Ishikawa (cell line): ENCODE data around the gene ANKRD44.

Experiments
- CEBPB ChIP-seq: IDR thresholded peaks from 2 replicates; pipeline ENCODE4 v1.6.1; 2012
- EGR1 ChIP-seq: IDR thresholded peaks from 2 replicates; pipeline ENCODE4 v1.6.1; 2012
- EP300 ChIP-seq: IDR thresholded peaks from 2 replicates; pipeline ENCODE4 v1.6.1; 2012; ENCODE audit warnings: borderline replicate concordance
- MAX ChIP-seq: IDR thresholded peaks from 2 replicates; pipeline ENCODE4 v1.6.1; 2012
- RAD21 ChIP-seq: IDR thresholded peaks from 2 replicates; pipeline ENCODE4 v1.6.1; 2012; ENCODE audit warnings: low read depth
- REST ChIP-seq: IDR thresholded peaks from 2 replicates; pipeline ENCODE4 v1.6.1; 2012; ENCODE audit warnings: low read depth, mild to moderate bottlenecking
- TAF1 ChIP-seq: IDR thresholded peaks from 2 replicates; pipeline ENCODE4 v1.6.1; 2012; ENCODE audit warnings: low read depth, mild to moderate bottlenecking
- TCF12 ChIP-seq: IDR thresholded peaks from 2 replicates; pipeline ENCODE4 v1.6.1; 2012; ENCODE audit warnings: low read depth
- USF1 ChIP-seq: IDR thresholded peaks from 2 replicates; pipeline ENCODE4 v1.6.1; 2012
- YY1 ChIP-seq: IDR thresholded peaks from 2 replicates; pipeline ENCODE4 v1.6.1; 2012; ENCODE audit warnings: low read depth
- ZBTB7A ChIP-seq: IDR thresholded peaks from 2 replicates; pipeline ENCODE4 v1.6.1; 2012; ENCODE audit warnings: low read depth

- TF ChIP-seq TAF1 (no peak), ZBTB7A (no peak), MAX (no peak), REST (no peak), EGR1 (no peak), RAD21 (no peak), USF1 (no peak), TCF12 (no peak), YY1 (no peak), EP300 (no peak), CEBPB (no peak)
These were observed 34.4 kb downstream of the ANKRD44 start for GRCh38 chr2:197276156-197276555.
